GM23248 (cell line): Measurements from ENCODE around the gene GPN2. TPM values are rescaled to one million over a fixed set of nuclear protein-coding genes. Genes with fewer than 3 reads are reported as not detected.

Experiments
- DNase-seq: peaks from one replicate; pipeline ENCODE4 v3.0.0-alpha.2; 2015
- H2AFZ ChIP-seq: fragments of 200-600 bp; sonication (generic); 2 replicates; pipeline ENCODE4 v1.6.1; 2016; ENCODE audit warnings: antibody characterized with exemption
- H3F3A ChIP-seq: fragments of 200-600 bp; sonication (generic); 2 replicates; pipeline ENCODE4 v1.6.1; 2016; ENCODE audit warnings: mild to moderate bottlenecking, antibody characterized with exemption, mixed run types; ENCODE audit not compliant: insufficient read depth
- H3K27ac ChIP-seq: fragments of 200-600 bp; sonication (generic); 2 replicates; pipeline ENCODE4 v1.5.1; 2016; ENCODE audit warnings: mild to moderate bottlenecking
- H3K27me3 ChIP-seq: fragments of 200-600 bp; sonication (generic); replicated peaks from 2 replicates; pipeline ENCODE4 v1.6.1; 2016; ENCODE audit warnings: mild to moderate bottlenecking; ENCODE audit not compliant: insufficient read depth
- H3K36me3 ChIP-seq: fragments of 200-600 bp; sonication (generic); 2 replicates; pipeline ENCODE4 v1.6.1; 2016; ENCODE audit warnings: low read depth, mild to moderate bottlenecking
- H3K4me1 ChIP-seq: fragments of 200-600 bp; sonication (generic); 2 replicates; pipeline ENCODE4 v1.6.1; 2016; ENCODE audit warnings: mild to moderate bottlenecking; ENCODE audit not compliant: insufficient read depth
- H3K4me2 ChIP-seq: fragments of 200-600 bp; sonication (generic); one replicate; pipeline ENCODE4 v1.6.1; 2016; ENCODE audit warnings: mild to moderate bottlenecking; ENCODE audit not compliant: unreplicated experiment
- H3K4me3 ChIP-seq: fragments of 200-600 bp; sonication (generic); 2 replicates; pipeline ENCODE4 v1.5.1; 2016; ENCODE audit warnings: mild to moderate bottlenecking
- H3K79me2 ChIP-seq: fragments of 200-600 bp; sonication (generic); 2 replicates; pipeline ENCODE4 v1.6.1; 2016; ENCODE audit warnings: mild to moderate bottlenecking; ENCODE audit not compliant: insufficient read depth
- H3K9ac ChIP-seq: fragments of 200-600 bp; sonication (generic); 2 replicates; pipeline ENCODE4 v1.6.1; 2016; ENCODE audit warnings: mild to moderate bottlenecking
- H3K9me2 ChIP-seq: fragments of 200-600 bp; sonication (generic); 2 replicates; pipeline ENCODE4 v1.6.1; 2016; ENCODE audit warnings: mixed run types, mild to moderate bottlenecking, moderate library complexity; ENCODE audit not compliant: insufficient read depth
- H3K9me3 ChIP-seq: fragments of 200-600 bp; sonication (generic); one replicate; pipeline ENCODE4 v1.6.1; 2017; ENCODE audit warnings: low read depth
- H4K20me1 ChIP-seq: fragments of 200-600 bp; sonication (generic); 2 replicates; pipeline ENCODE4 v1.6.0; 2016; ENCODE audit not compliant: insufficient read depth
- EZH2 ChIP-seq: fragments of 200-600 bp; sonication (generic); IDR thresholded peaks from 2 replicates; pipeline ENCODE4 v1.6.1; 2018; ENCODE audit warnings: antibody characterized with exemption, mild to moderate bottlenecking; ENCODE audit not compliant: insufficient read depth, poor library complexity, severe bottlenecking
- EZH2phosphoT487 ChIP-seq: fragments of 200-600 bp; sonication (generic); IDR thresholded peaks from 2 replicates; pipeline ENCODE4 v1.6.1; 2018; ENCODE audit warnings: antibody characterized with exemption, moderate library complexity, mild to moderate bottlenecking, low read depth; ENCODE audit not compliant: insufficient read depth
- WGBS, 2 experiments: methylation state at CpG; one replicate each; pipeline ENCODE4 v1.1.6; 2015 to 2017; ENCODE audit warnings: low lambda C conversion rate in 2 of 2, low coverage in 1 of 2; ENCODE audit errors: missing lambda C conversion rate in 2 of 2; 5-methylcytosine and 5-hydroxymethylcytosine counted together
- in situ Hi-C: fragments of 300-500 bp; cut with MboI; formaldehyde crosslinking; loops from 2 replicates; pipeline ENCODE4 v1.15.0; 2020
- polyA plus RNA-seq: library from polyadenylated mRNA; unstranded; fragments of >200 nt; fragmentation: Nextera tagmentation; extraction: Ambion mirVana; gene quantifications from 2 replicates; pipeline ENCODE4 v1.2.1, GENCODE V29; 2016
- total RNA-seq: library from RNA; depleted of rRNA; stranded (reverse); fragments of >200 nt; shearing (Covaris generic); gene quantifications from 2 replicates; pipeline ENCODE4 v1.2.3, GENCODE V29; 2014

The GPN2 gene
- total and polyA plus RNA-seq, 2 experiments from 2014 or later, result 11.9 to 27.9 TPM

GRCh38 chr1:26855636-26856035 is 34.4 kb downstream of the GPN2 start:
- no peaks in the 10 kb centered on the region for H3K9me3 ChIP-seq
- no peak overlapping the region for H3K27ac ChIP-seq
- H3K27me3 ChIP-seq, result no peaks in the 10 kb centered on the region
- H3K9me2 ChIP-seq, result no peaks in the 10 kb centered on the region
- no peak overlapping the region for H3K4me3 ChIP-seq
- H3F3A ChIP-seq, result peaks cover 5% of the 10 kb centered on the region; the same call in 1 of the 2 replicates
- no peak overlapping the region for H3K4me2 ChIP-seq
- peaks cover 3% of the 10 kb centered on the region; the same call in 1 of the 2 replicates for H3K36me3 ChIP-seq
- 0 out of 2 replicates have a peak, but pooled peaks cover 3% of the 10 kb centered on the region for H3K4me1 ChIP-seq
- WGBS, 2 experiments, result 79 to 80% methylated on average over 4 of the region's 4 CpGs
- TF ChIP-seq EZH2, result no peak
- TF ChIP-seq EZH2phosphoT487, result no peak
- no peak overlapping the region for H2AFZ ChIP-seq
- H4K20me1 ChIP-seq, result no peaks in the 10 kb centered on the region
- no peak overlapping the region for H3K9ac ChIP-seq
- no peak for DNase-seq
- H3K79me2 ChIP-seq, result no peaks in the 10 kb centered on the region
- in situ Hi-C loops, result no loop called here

- H3K27ac ChIP-seq, result no peak overlapping the region
- no peaks in the 10 kb centered on the region for H3K79me2 ChIP-seq
- H3K27me3 ChIP-seq, result no peaks in the 10 kb centered on the region
- DNase-seq, result no peak
- H3K4me1 ChIP-seq, result 0 out of 2 replicates have a peak, but pooled peaks cover 3% of the 10 kb centered on the region
- TF ChIP-seq EZH2 (no peak), EZH2phosphoT487 (no peak)
- H4K20me1 ChIP-seq, result no peaks in the 10 kb centered on the region
- H3K9me2 ChIP-seq, result no peaks in the 10 kb centered on the region
- no peak overlapping the region for H3K4me3 ChIP-seq
- H3K9ac ChIP-seq, result no peak overlapping the region
- in situ Hi-C loops, result no loop called here
- H3K36me3 ChIP-seq, result peaks cover 3% of the 10 kb centered on the region; the same call in 1 of the 2 replicates
- no peaks in the 10 kb centered on the region for H3K9me3 ChIP-seq
- H3F3A ChIP-seq, result peaks cover 6% of the 10 kb centered on the region; the same call in 1 of the 2 replicates
- H3K4me2 ChIP-seq, result no peak overlapping the region
- H2AFZ ChIP-seq, result no peak overlapping the region
- WGBS, 2 experiments, result 85 to 86% methylated on average over 5 of the region's 5 CpGs
Observed at GRCh38 chr1:26854906-26855305, 35.2 kb downstream of the GPN2 start.

- Histone ChIP-seq H3K9me3 (no peaks in the 10 kb centered on the region), H3K79me2 (no peaks in the 10 kb centered on the region), H3K4me3 (no peak overlapping the region), H3K9me2 (no peaks in the 10 kb centered on the region), H3K27me3 (no peaks in the 10 kb centered on the region), H3K4me2 (no peak overlapping the region), H3K9ac (peak overlapping the region; percentile 38; the same call in 1 of the 2 replicates), H3K36me3 (peaks cover 3% of the 10 kb centered on the region; the same call in 1 of the 2 replicates), H2AFZ (no peak overlapping the region), H3F3A (peaks cover 15% of the 10 kb centered on the region), H4K20me1 (no peaks in the 10 kb centered on the region), H3K4me1 (peaks cover 13% of the 10 kb centered on the region), H3K27ac (peak overlapping the region; percentile 45)
- TF ChIP-seq EZH2 (no peak), EZH2phosphoT487 (no peak)
- in situ Hi-C loops, result no loop called here
- DNase-seq, result no peak
- 98% methylated on average over 10 of the region's 10 CpGs for WGBS, 2 experiments
Observed at GRCh38 chr1:26853600-26853999, 36.5 kb downstream of the GPN2 start.

GRCh38 chr1:26853156-26853555 is 36.9 kb downstream of the GPN2 start:
- peak; percentile 90 for DNase-seq
- H3K4me3 ChIP-seq, result no peak overlapping the region
- peaks cover 17% of the 10 kb centered on the region for H3F3A ChIP-seq
- no peaks in the 10 kb centered on the region for H3K9me2 ChIP-seq
- no peak overlapping the region for H3K4me2 ChIP-seq
- H3K27me3 ChIP-seq, result no peaks in the 10 kb centered on the region
- in situ Hi-C loops, result no loop called here
- no peaks in the 10 kb centered on the region for H4K20me1 ChIP-seq
- WGBS, 2 experiments, result 8 to 10% methylated on average over 3 of the region's 3 CpGs
- TF ChIP-seq EZH2phosphoT487, result no peak
- no peak for TF ChIP-seq EZH2
- peak overlapping the region; percentile 45 for H3K27ac ChIP-seq
- peak overlapping the region; percentile 38; the same call in 1 of the 2 replicates for H3K9ac ChIP-seq
- H3K4me1 ChIP-seq, result peaks cover 18% of the 10 kb centered on the region
- peaks cover 3% of the 10 kb centered on the region; the same call in 1 of the 2 replicates for H3K36me3 ChIP-seq
- no peaks in the 10 kb centered on the region for H3K79me2 ChIP-seq
- H3K9me3 ChIP-seq, result no peaks in the 10 kb centered on the region
- no peak overlapping the region for H2AFZ ChIP-seq
